ENCODE results near the gene KASH5.
A peak's percentile ranks its signal among the peaks of the same experiment; 100 is the strongest.

Gene KASH5

DNA sequence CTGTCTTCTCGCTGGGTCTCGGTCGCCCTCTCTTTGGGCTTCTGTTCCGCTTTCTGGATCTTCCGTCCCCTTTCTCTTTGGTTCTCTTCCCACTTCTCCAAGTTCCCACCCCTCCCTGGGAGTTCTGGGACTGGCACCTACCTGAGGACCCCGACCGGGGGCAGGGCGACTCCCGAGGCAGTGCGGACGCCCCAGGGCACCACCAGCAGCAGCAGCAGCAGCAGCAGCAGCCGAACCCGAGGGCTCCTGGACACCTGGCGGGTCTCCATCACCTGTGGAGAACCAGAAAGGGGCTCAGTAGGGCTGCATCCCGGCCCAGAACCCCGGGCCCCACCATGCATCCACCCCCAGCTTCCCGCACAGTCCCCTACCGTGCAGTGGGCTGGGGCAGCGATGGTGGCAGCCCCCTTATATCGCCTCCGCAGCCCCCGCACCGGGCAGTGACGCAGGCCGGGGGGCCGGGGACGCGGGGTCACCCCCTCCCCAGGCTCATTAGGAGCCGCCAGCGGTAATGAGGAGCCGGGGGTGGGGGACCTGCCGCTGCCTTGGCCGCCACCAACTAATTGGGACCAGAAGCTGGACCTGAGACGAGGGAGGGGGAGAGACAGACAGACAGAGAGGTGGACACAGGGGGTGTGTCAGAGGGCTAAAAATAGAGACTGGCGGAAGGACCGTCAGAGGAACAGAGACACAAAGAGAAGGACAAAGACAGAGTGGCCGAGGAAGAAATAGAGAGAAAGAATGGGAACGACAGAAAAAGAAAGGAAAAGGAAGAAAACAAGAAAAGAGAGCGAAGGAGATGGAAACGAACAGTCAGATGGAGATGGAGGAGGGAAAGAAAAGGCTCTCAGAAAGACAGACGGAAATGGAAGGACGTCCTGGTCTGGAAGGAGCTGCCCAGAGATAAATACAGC lies 35.3 kb downstream of the KASH5 start, which contains the start of gene PTH2:
Gene PTH2 (minus strand): TSS at position 371 of the 914 bp plus-strand sequence. CDS start 102 bp downstream, at position 269.
- no peak for DNase-seq

DNA sequence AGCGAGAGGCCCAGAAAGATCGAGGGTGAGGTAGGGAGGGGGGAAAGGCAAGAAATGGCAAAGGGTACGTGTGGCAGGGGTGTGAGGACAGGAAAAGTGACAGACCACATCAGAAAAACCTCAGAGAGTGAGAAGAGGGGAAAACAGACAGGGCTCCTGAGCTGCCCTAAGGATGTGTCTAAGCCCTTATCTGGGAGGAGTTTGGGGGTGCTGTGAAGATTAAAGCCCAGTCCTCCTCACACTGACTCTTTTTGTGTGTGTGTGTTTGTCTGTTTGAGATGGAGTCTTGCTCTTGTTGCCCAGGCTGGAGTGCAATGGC lies 35.9 kb downstream of the KASH5 start:
- DNase-seq, result no peak

DNA sequence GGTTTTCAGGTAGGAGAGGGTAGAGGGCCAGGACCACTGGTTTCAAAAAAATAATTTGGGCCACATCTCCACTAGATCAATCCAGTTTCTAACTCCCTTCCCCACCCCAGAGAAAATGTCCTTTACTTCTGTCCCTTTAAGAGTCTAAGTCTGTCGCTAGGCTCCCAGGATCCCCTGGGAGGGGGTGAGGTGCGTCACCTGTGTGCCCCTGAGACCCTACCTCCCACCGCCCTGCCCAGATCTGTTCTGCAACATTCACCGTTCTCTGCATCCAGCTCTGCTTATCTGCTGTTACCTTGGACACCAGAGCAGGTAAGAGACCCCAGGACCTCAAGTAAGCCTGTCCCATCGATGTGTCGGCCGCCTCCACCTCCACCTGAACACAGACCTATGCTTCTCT lies 37.1 kb downstream of the KASH5 start, which contains the start of gene GFY:
Gene GFY (plus strand): TSS at position 211 of the 400 bp plus-strand sequence. CDS start 1,043 bp downstream, outside the sequence.
- DNase-seq, result no peak

GRCh38 chr19:49425922-49426592 lies 38.0 kb downstream of the KASH5 start:
- peak; percentile 85 for DNase-seq

DNA sequence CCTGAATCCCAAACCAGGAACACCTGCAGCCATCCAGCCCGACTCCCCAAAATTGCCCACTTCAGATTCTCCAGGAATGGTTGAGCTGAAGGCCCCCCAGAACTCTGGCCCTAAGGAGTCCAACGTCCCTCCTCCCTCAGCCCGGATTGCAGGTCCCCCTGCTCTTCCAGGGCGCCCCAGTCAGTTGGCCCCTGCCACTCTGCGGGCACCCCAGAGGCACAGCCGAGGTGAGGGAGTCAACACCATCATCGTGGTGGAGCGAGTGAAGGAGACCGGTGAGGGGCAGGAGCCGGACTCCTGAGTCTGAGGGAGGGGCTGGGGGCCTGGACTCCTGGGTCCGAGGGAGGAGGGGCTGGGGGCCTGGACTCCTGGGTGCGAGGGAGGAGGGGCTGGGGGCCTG lies 39.3 kb downstream of the KASH5 start:
- no peak for DNase-seq

DNA sequence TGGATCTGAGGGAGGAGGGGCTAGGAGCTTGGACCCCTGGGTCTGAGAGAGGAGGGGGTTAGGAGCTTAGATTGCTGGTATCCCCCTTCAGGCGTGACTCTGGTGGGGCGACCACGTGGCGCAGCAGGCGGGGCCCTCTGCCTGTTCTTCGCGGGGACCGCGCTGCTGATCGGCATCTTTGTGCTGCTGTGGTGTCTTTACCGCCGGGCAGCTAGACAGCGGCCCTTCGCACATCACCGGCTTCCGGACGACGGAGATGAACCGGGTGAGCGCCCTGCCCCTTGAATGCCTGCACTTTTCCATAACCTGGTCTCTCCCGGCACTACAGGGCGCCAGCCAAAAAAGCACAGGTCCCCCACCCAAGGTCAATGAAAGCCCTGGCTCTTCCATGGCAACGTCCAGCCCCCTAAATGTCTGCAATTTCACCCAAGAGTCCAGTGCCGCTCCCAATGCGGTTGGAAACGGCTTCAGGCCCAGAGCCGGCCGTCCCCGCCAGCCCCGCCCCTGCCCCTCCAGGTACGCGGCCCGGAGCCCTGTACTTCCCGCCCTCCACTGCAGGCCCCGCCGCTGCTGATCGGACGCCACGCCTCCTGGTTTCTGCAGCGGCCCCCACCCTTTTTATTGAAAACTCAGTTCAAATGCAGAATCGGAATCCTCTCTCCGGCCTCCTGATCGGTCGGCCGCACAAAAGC lies 40.0 kb downstream of the KASH5 start:
- peak; percentile 61 for DNase-seq

GRCh38 chr19:49428547-49429451 lies 40.8 kb downstream of the KASH5 start:
- DNase-seq, result no peak

DNA sequence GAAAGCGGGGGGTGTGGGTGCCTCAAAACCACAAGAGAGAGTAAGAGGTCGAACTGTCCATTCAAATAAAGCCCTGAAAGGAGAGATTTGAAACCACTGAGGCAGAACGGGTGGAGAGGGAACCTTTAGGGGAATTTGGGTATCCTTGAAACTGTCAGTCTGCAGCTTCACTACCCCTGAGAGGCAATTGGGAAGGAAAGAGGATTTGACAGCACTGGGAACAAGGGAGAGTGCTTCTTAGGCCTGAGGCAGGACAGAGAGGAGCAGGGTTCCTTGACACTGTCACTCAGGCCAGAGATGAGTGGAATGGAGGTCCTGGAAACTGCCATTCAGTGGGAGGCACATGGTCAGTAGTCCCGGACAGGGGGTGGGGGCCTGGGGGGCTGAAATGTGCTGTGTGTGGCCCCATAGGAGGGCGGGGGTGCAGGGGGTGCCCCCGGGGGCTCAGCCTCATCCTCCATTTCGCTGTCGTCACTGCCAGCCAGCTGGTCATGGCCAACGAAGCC lies 42.2 kb downstream of the KASH5 start:
- no peak for DNase-seq

DNA sequence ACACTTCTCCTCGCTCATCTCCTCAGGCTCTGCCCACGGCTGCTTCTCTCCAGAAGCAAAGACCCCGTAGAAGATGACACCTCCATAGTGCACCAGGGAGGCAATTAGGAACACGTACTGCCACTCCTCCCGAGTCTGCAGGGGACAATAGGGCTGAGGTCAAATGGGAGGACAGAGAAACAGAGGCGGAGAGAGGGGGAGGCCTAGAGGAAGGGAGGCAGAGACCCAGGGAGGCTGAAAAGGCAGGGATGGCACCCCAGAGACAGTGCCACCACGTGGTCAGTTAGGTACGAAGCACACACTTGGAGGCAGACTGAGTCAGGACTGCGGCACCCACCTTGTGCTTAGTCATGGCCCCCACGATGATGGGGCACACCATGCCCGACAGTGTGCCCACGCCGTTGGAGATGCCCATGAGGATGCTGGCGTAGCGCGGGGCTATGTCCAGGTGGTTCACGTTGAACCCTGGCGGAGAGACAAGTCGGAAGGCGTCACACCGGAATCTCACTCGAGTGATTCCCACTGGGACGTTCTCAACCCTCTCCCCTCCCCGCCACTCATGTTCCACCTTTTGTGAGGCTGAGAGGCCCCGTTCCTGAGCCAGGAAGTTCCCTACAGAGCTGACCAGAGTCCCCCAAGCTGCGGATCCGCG lies 42.8 kb downstream of the KASH5 start:
- no peak for DNase-seq

GRCh38 chr19:49431330-49431749 lies 43.3 kb downstream of the KASH5 start:
- no peak for DNase-seq

DNA sequence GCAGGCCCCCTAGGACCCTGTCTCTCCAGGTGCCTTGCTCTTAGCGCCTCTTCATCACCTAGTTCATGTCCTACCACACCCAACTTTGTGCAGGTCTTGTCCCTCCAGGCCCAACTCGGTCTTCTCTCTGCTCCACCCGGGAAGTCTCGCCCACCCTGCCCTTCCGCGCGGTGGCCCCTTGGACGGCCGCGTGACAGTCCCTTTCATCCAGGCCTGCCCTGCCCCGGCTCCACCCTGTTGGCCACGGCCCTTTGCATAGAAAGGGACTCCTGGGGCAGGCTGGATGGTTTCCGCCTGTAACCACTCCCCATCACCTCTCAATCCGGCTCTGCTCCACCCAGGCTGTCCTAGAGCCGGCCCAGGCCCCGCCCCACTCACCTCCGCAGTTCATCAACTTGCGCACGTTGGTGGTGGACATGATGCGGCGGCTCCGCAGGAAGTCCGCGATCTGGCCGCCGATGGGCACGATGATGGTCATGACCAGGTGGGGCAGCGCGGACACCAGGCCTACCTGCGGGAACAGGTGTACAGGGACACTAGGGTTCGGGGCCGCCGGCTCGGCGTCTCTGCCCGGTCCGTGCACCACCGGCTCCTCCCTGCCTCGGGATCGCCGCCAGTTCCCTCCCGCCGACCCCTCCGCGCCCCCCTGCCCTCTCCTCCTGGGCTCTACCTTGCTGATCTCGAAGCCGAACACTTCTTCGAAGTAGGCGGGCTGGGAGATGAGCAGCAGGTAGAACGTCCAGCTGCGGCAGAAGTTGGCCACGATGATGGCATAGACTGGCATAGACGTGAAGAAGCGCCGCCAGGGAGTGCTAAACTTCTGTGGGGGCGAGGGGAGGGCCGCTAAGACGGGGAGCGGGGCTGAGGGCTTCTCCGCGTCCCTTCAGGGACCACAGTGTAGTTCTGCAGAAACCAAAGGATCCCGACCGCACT lies 44.4 kb downstream of the KASH5 start:
- no peak for DNase-seq

GRCh38 chr19:49433240-49433901 lies 45.3 kb downstream of the KASH5 start:
- DNase-seq, result no peak

GRCh38 chr19:49434907-49435583 lies 47.0 kb downstream of the KASH5 start:
- DNase-seq, result no peak

DNA sequence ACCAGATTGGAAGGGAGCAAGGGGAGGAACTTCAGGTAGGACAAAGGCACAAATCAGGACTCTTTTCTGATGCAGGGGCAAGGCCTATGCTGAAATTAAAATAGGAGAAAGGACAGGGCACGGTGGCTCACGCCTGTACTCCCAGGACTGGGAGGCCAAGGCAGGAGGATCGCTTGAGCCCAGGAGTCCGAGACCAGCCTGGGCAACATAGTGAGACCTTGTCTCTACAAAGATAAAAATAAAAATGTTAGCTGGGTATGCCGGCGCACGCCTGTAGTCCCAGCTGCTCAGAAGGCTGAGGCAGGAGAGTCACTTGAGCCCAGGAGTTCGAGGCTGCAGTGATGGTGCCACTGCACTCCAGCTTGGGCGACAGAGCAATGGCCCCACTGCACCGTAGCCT lies 47.6 kb downstream of the KASH5 start:
- DNase-seq, result no peak

GRCh38 chr19:49436381-49437017 lies 48.5 kb downstream of the KASH5 start:
- DNase-seq, result no peak

DNA sequence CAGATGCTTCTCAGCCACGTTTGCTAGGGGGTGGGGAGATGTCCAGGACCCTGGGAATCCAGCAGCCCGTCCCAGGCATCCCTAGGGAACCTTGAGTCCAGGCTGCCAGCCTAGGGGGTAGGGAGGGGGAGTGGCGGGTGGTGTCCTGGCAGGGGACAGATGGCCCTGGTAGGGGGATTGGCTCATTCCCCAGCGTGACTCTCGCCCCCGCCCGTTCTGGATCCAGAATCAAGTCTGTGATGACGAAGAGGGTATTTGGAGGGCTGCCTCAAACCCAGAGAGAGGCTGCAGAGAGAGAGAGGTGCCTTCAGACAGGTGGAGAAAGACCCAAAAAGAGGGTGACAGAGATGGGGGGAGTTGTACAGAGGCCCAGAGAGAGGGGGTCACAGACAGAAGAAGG lies 49.2 kb downstream of the KASH5 start:
- DNase-seq, result peak; percentile 72

GRCh38 chr19:49438261-49438660 lies 50.2 kb downstream of the KASH5 start:
- peak; percentile 70 for DNase-seq

GRCh38 chr19:49439836-49440235 lies 51.8 kb downstream of the KASH5 start:
- no peak for DNase-seq

Measured in NCI-H2171 treated with DMSO at 0.1 percent for 48 hours (cell line).